DOHH2 (cell line): Measurements from ENCODE around the gene LIFR.

Experiments
- H3F3A ChIP-seq: fragments of 200-600 bp; sonication (generic), shearing (Covaris generic); 2 replicates; pipeline ENCODE4 v1.6.0; 2016; ENCODE audit warnings: antibody characterized with exemption, mild to moderate bottlenecking; ENCODE audit not compliant: control insufficient read depth, insufficient read depth
- H3K27ac ChIP-seq: fragments of 200-600 bp; sonication (generic); 2 replicates; pipeline ENCODE4 v1.5.1; 2014; ENCODE audit warnings: low read depth, mild to moderate bottlenecking, low read length, moderate library complexity
- H3K27me3 ChIP-seq: fragments of 200-600 bp; sonication (generic); 2 replicates; pipeline ENCODE4 v1.6.1; 2014; ENCODE audit warnings: mild to moderate bottlenecking, low read length, mixed read lengths; ENCODE audit not compliant: control insufficient read depth
- H3K36me3 ChIP-seq: fragments of 200-600 bp; sonication (generic); 2 replicates; pipeline ENCODE4 v1.6.1; 2014; ENCODE audit warnings: mild to moderate bottlenecking, low read length, moderate library complexity, mixed read lengths; ENCODE audit not compliant: control insufficient read depth
- H3K4me1 ChIP-seq: fragments of 200-600 bp; sonication (generic); 2 replicates; pipeline ENCODE4 v1.6.1; 2014; ENCODE audit warnings: mild to moderate bottlenecking, low read length, mixed read lengths; ENCODE audit not compliant: control insufficient read depth
- H3K4me2 ChIP-seq: fragments of 200-600 bp; sonication (generic); 2 replicates; pipeline ENCODE4 v1.6.0; 2014; ENCODE audit warnings: mild to moderate bottlenecking, low read length, moderate library complexity
- H3K4me3 ChIP-seq: fragments of 200-600 bp; sonication (generic); 2 replicates; pipeline ENCODE4 v1.5.1; 2014; ENCODE audit warnings: mild to moderate bottlenecking, low read length, mixed read lengths
- H3K79me2 ChIP-seq: fragments of 200-600 bp; sonication (generic); 2 replicates; pipeline ENCODE4 v1.6.1; 2014; ENCODE audit warnings: mild to moderate bottlenecking, low read length, mixed read lengths; ENCODE audit not compliant: control insufficient read depth
- H3K9me2 ChIP-seq: fragments of 200-600 bp; sonication (generic); replicated peaks from 2 replicates; pipeline ENCODE4 v1.6.1; 2014; ENCODE audit warnings: mild to moderate bottlenecking, low read length, mixed read lengths; ENCODE audit not compliant: control insufficient read depth
- H3K9me3 ChIP-seq: fragments of 200-600 bp; sonication (generic); 2 replicates; pipeline ENCODE4 v1.6.1; 2014; ENCODE audit warnings: antibody characterized with exemption, low read length, mixed read lengths; ENCODE audit not compliant: control insufficient read depth, insufficient read depth
- H4K20me1 ChIP-seq: fragments of 200-600 bp; sonication (generic); 2 replicates; pipeline ENCODE4 v1.6.0; 2014; ENCODE audit warnings: low read depth, mild to moderate bottlenecking, antibody characterized with exemption, low read length, moderate library complexity; ENCODE audit not compliant: control insufficient read depth, insufficient read depth
- EZH2phosphoT487 ChIP-seq: fragments of 200-600 bp; sonication (generic); IDR thresholded peaks from 2 replicates; pipeline ENCODE4 v1.6.1; 2017; ENCODE audit warnings: borderline replicate concordance, mild to moderate bottlenecking, antibody characterized with exemption, low read length, moderate library complexity, mixed read lengths
- TF ChIP-seq, protein P1 (sequence below): fragments of 200-600 bp; sonication (generic); IDR thresholded peaks from one replicate; pipeline ENCODE4 v1.5.1; 2014; ENCODE audit warnings: antibody characterized with exemption, mild to moderate bottlenecking, low read depth, low read length; ENCODE audit not compliant: poor library complexity, severe bottlenecking

Gene LIFR

DNA sequence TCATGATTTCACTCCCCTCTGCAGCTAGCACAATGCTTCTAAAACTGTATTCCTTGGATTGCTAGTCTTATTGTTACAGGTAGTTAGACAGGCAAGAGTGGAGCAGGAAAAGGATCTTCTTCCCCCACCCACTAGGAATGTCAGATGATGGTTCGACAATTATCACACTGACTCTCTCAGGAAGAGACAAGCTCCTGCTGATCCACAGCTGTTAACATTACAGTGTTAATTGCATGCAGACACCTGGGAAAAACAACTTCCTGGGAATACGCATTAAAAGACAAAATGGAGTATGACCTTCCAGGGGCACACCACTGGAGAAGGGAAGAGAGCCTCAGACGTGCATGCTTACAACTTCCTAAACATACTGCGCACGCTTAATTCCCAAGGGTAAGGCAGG lies 46.2 kb upstream of the LIFR start:
- Histone ChIP-seq H3K79me2 (no peaks in the 10 kb centered on the region), H3K9me2 (no peaks in the 10 kb centered on the region), H3K4me1 (no peaks in the 10 kb centered on the region), H3K36me3 (no peaks in the 10 kb centered on the region), H4K20me1 (no peaks in the 10 kb centered on the region), H3K4me3 (no peak overlapping the region), H3K27ac (no peak overlapping the region), H3K9me3 (no peaks in the 10 kb centered on the region), H3K4me2 (no peak overlapping the region), H3K27me3 (no peaks in the 10 kb centered on the region), H3F3A (no peaks in the 10 kb centered on the region)
- TF ChIP-seq, protein P1, sequence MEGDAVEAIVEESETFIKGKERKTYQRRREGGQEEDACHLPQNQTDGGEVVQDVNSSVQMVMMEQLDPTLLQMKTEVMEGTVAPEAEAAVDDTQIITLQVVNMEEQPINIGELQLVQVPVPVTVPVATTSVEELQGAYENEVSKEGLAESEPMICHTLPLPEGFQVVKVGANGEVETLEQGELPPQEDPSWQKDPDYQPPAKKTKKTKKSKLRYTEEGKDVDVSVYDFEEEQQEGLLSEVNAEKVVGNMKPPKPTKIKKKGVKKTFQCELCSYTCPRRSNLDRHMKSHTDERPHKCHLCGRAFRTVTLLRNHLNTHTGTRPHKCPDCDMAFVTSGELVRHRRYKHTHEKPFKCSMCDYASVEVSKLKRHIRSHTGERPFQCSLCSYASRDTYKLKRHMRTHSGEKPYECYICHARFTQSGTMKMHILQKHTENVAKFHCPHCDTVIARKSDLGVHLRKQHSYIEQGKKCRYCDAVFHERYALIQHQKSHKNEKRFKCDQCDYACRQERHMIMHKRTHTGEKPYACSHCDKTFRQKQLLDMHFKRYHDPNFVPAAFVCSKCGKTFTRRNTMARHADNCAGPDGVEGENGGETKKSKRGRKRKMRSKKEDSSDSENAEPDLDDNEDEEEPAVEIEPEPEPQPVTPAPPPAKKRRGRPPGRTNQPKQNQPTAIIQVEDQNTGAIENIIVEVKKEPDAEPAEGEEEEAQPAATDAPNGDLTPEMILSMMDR, result no peak
- TF ChIP-seq EZH2phosphoT487, result no peak

DNA sequence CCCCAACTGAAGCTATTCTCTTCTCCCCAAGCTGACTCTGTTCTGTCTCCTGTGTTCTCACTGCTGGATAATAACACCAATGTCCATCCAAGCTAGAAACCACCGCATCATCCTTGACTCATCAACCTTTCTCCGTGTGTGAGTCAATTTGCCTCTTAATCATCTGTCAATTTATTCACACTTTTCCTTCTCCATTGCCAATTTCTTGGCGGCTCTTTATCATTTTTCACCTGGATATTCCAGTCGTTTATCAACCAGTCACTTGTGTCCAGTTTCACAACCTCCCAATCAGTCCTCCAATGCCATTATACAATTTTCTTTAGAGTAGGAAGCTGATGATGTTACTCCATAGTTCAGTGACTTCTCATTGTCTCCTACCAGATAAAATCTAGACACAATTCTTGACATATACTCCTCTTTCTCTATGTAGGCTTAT lies 45.4 kb upstream of the LIFR start:
- H3F3A ChIP-seq, result no peaks in the 10 kb centered on the region
- no peak overlapping the region for H3K27ac ChIP-seq
- H3K36me3 ChIP-seq, result no peaks in the 10 kb centered on the region
- no peaks in the 10 kb centered on the region for H3K79me2 ChIP-seq
- no peaks in the 10 kb centered on the region for H4K20me1 ChIP-seq
- no peak overlapping the region for H3K4me3 ChIP-seq
- TF ChIP-seq, protein P1, result no peak
- TF ChIP-seq EZH2phosphoT487, result no peak
- H3K9me3 ChIP-seq, result no peaks in the 10 kb centered on the region
- no peak overlapping the region for H3K4me2 ChIP-seq
- no peaks in the 10 kb centered on the region for H3K4me1 ChIP-seq
- H3K27me3 ChIP-seq, result no peaks in the 10 kb centered on the region
- H3K9me2 ChIP-seq, result no peaks in the 10 kb centered on the region

- TF ChIP-seq, protein P1, result no peak
- no peak for TF ChIP-seq EZH2phosphoT487
- Histone ChIP-seq H3K9me3 (no peaks in the 10 kb centered on the region), H3K4me2 (no peak overlapping the region), H3K9me2 (no peaks in the 10 kb centered on the region), H3K27ac (no peak overlapping the region), H3K27me3 (no peaks in the 10 kb centered on the region), H4K20me1 (no peaks in the 10 kb centered on the region), H3K4me3 (no peak overlapping the region), H3F3A (no peaks in the 10 kb centered on the region), H3K4me1 (no peaks in the 10 kb centered on the region), H3K79me2 (no peaks in the 10 kb centered on the region), H3K36me3 (no peaks in the 10 kb centered on the region)
Measured at GRCh38 chr5:38601133-38601862, 44.9 kb upstream of the LIFR start.
